Measurements from ENCODE around the gene FGF8.

GRCh38 chr10:101781984-101782810 lies 6.3 kb upstream of the FGF8 start:
- no peak for TF ChIP-seq CTCF (IDR thresholded peaks at IDR 0.05)
- TF ChIP-seq EP300 (IDR thresholded peaks at IDR 0.05) = no peak

Data from tibial nerve (tissue), 4 donors.